ENCODE results near the gene GIT2.
"Not testable (repeated sequence)": the region's sequence is repeated elsewhere in the genome, so short reads cannot be mapped to it uniquely, and the experiment has no call there.

Gene GIT2

GRCh38 chr12:109932878-109933503 is 63.2 kb downstream of the GIT2 start:
- H2AFZ ChIP-seq (ENCODE audit: low read depth, low read length): no peak overlapping the region
- H3K4me3 ChIP-seq (ENCODE audit: low read depth in 1 of 2, low read length in 2 of 2): no peak overlapping the region
- no peaks in the 10 kb centered on the region for H3K9me3 ChIP-seq (ENCODE audit: insufficient read depth, low read length, severe bottlenecking)
- H3K27me3 ChIP-seq (ENCODE audit: insufficient read depth, low read length, poor library complexity): no peaks in the 10 kb centered on the region
- no peaks in the 10 kb centered on the region for H4K20me1 ChIP-seq (ENCODE audit: insufficient read depth, low read length)
- ATAC-seq (ENCODE audit: insufficient read depth, low read depth) (no peak), DNase-seq (no peak)
- no peak overlapping the region for H3K9ac ChIP-seq (ENCODE audit: low read depth, low read length)
- peaks cover 62% of the 10 kb centered on the region for H3K36me3 ChIP-seq (ENCODE audit: insufficient read depth, low read length)
- no peaks in the 10 kb centered on the region for H3K79me2 ChIP-seq (ENCODE audit: insufficient read depth, low read length)
- H3K4me2 ChIP-seq (ENCODE audit: insufficient read depth, low read length): no peak overlapping the region
- TF ChIP-seq EZH2 (IDR thresholded peaks at IDR 0.05; ENCODE audit: borderline replicate concordance, low read depth, low read length, severe bottlenecking) (no peak), CTCF (IDR thresholded peaks at IDR 0.05; ENCODE audit: borderline replicate concordance, extremely low read depth, low read length, poor library complexity, severe bottlenecking) (no peak)
- no peak overlapping the region for H3K27ac ChIP-seq (ENCODE audit: low read length)
- H3K4me1 ChIP-seq (ENCODE audit: insufficient read depth, low read length): no peaks in the 10 kb centered on the region

- H3K27ac ChIP-seq (ENCODE audit: low read length): no peak overlapping the region
- no peak for DNase-seq
- no peak overlapping the region for H3K4me3 ChIP-seq (ENCODE audit: low read depth in 1 of 2, low read length in 2 of 2)
- H3K4me2 ChIP-seq (ENCODE audit: insufficient read depth, low read length): no peak overlapping the region
- H3K36me3 ChIP-seq (ENCODE audit: insufficient read depth, low read length): peaks cover 49% of the 10 kb centered on the region
- no peaks in the 10 kb centered on the region for H3K79me2 ChIP-seq (ENCODE audit: insufficient read depth, low read length)
- no peaks in the 10 kb centered on the region for H4K20me1 ChIP-seq (ENCODE audit: insufficient read depth, low read length)
- H3K9ac ChIP-seq (ENCODE audit: low read depth, low read length): no peak overlapping the region
- TF ChIP-seq EZH2 (IDR thresholded peaks at IDR 0.05; ENCODE audit: borderline replicate concordance, low read depth, low read length, severe bottlenecking) (no peak), CTCF (IDR thresholded peaks at IDR 0.05; ENCODE audit: borderline replicate concordance, extremely low read depth, low read length, poor library complexity, severe bottlenecking) (no peak)
- H3K27me3 ChIP-seq (ENCODE audit: insufficient read depth, low read length, poor library complexity): no peaks in the 10 kb centered on the region
- no peaks in the 10 kb centered on the region for H3K9me3 ChIP-seq (ENCODE audit: insufficient read depth, low read length, severe bottlenecking)
- no peak overlapping the region for H2AFZ ChIP-seq (ENCODE audit: low read depth, low read length)
- no peak for ATAC-seq (ENCODE audit: insufficient read depth, low read depth)
- H3K4me1 ChIP-seq (ENCODE audit: insufficient read depth, low read length): no peaks in the 10 kb centered on the region
Measured at GRCh38 chr12:109931143-109931542, 65.0 kb downstream of the GIT2 start.

DNA sequence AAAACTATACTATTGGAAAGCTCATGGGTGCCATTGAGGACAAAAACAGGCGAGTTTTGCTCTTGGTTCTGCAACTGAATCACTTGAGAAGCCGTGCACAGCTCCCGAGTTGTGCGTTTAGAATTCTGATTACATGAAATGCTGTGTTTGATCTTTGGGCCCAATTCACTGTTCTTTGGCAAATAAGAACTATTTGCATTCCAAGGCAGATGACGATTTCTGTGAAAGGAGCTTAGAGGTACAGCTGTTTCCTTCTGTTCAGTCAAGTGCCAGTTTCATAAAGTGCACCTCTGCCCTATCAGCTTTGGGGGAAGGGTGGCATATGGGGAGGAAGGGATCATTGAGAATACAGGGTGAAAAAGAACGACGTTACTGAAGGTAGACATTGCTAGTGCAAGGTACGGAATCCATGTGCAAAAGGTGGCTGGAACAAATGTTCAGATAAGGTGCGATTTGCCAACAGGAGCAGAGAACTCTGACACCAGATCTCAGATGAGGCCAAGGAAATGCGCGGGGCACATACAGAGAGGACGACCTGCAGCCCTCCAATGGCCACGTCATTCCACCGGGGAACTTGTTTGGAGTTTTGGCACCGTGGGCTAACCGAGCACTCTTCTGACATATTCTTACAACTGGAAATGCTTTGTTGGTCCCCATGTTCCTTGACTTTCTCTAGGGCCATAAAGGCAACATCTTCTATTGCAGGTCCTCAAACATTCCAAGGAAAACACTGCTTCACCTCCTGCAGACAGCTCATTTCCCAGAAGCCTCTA is 66.0 kb downstream of the GIT2 start:
- ATAC-seq (ENCODE audit: insufficient read depth, low read depth) (no peak), DNase-seq (no peak)
- H3K4me3 ChIP-seq (ENCODE audit: low read depth in 1 of 2, low read length in 2 of 2): no peak overlapping the region
- H3K4me1 ChIP-seq (ENCODE audit: insufficient read depth, low read length): no peaks in the 10 kb centered on the region
- no peaks in the 10 kb centered on the region for H3K27me3 ChIP-seq (ENCODE audit: insufficient read depth, low read length, poor library complexity)
- H3K27ac ChIP-seq (ENCODE audit: low read length): no peak overlapping the region
- no peak overlapping the region for H3K9ac ChIP-seq (ENCODE audit: low read depth, low read length)
- H3K9me3 ChIP-seq (ENCODE audit: insufficient read depth, low read length, severe bottlenecking): no peaks in the 10 kb centered on the region
- H2AFZ ChIP-seq (ENCODE audit: low read depth, low read length): no peak overlapping the region
- TF ChIP-seq EZH2 (IDR thresholded peaks at IDR 0.05; ENCODE audit: borderline replicate concordance, low read depth, low read length, severe bottlenecking) (no peak), CTCF (IDR thresholded peaks at IDR 0.05; ENCODE audit: borderline replicate concordance, extremely low read depth, low read length, poor library complexity, severe bottlenecking) (no peak)
- H4K20me1 ChIP-seq (ENCODE audit: insufficient read depth, low read length): no peaks in the 10 kb centered on the region
- no peak overlapping the region for H3K4me2 ChIP-seq (ENCODE audit: insufficient read depth, low read length)
- H3K36me3 ChIP-seq (ENCODE audit: insufficient read depth, low read length): peaks cover 43% of the 10 kb centered on the region
- H3K79me2 ChIP-seq (ENCODE audit: insufficient read depth, low read length): no peaks in the 10 kb centered on the region

DNA sequence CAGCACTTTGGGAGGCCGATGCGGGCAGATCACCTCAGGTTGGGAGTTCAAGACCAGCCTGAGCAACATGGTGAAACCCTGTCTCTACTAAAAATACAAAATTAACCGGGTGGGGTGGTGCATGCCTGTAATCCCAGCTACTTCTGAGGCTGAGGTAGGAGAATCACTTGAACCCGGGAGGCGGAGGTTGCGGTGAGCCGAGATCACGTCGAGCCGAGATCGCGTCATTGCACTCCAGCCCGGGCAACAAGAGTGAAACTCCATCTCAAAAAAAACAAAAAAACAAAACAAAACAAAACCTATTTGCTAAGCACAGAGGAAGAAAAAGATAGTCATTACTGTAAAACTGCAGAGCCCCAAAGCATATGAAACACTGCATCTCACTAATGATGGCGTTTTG is 66.8 kb downstream of the GIT2 start:
- H3K4me2 ChIP-seq (ENCODE audit: insufficient read depth, low read length); H3K4me1 ChIP-seq (ENCODE audit: insufficient read depth, low read length); H3K9me3 ChIP-seq (ENCODE audit: insufficient read depth, low read length, severe bottlenecking); H4K20me1 ChIP-seq (ENCODE audit: insufficient read depth, low read length); H3K27ac ChIP-seq (ENCODE audit: low read length); H3K9ac ChIP-seq (ENCODE audit: low read depth, low read length); DNase-seq; H3K4me3 ChIP-seq (ENCODE audit: low read depth in 1 of 2, low read length in 2 of 2); H2AFZ ChIP-seq (ENCODE audit: low read depth, low read length); H3K79me2 ChIP-seq (ENCODE audit: insufficient read depth, low read length); ATAC-seq (ENCODE audit: insufficient read depth, low read depth); H3K27me3 ChIP-seq (ENCODE audit: insufficient read depth, low read length, poor library complexity): not testable (repeated sequence)
- peaks cover 41% of the 10 kb centered on the region for H3K36me3 ChIP-seq (ENCODE audit: insufficient read depth, low read length)
